Gastrocnemius medialis (tissue), 4 donors: ENCODE results near the gene BGLAP. TPM values are rescaled to one million over a fixed set of nuclear protein-coding genes. Genes with fewer than 3 reads are reported as not detected.

Source experiments
- ATAC-seq, 2 donors: fragments of 150-250 bp; one replicate each; pipeline ENCODE4 v1.9.1; 2016
- DNase-seq, 2 donors: peaks; one replicate each; pipeline ENCODE4 v3.0.0-alpha.2; 2019
- H3K27ac ChIP-seq, 4 donors: fragments of 200-600 bp; sonication (generic); 1 replicate in 1 of 4; 2 replicates in 3 of 4; pipeline ENCODE4 v1.5.1; 2016 to 2018; ENCODE audit warnings: mild to moderate bottlenecking in 2 of 4, moderate library complexity in 1 of 4
- H3K27me3 ChIP-seq, 3 donors: fragments of 200-600 bp; sonication (generic) in 2 of 3; 1 replicate in 1 of 3; 2 replicates in 2 of 3; pipeline versions ENCODE4 v1.5.1 to v1.6.0; 2016 to 2019; ENCODE audit warnings: mild to moderate bottlenecking in 1 of 3, moderate library complexity in 1 of 3
- H3K36me3 ChIP-seq, 2 donors: fragments of 200-600 bp; sonication (generic) in 1 of 2; one replicate each; pipeline ENCODE4 v1.5.1; 2017 to 2018
- H3K4me1 ChIP-seq, 2 donors: fragments of 200-600 bp; sonication (generic) in 1 of 2; one replicate each; pipeline ENCODE4 v1.5.1; 2016 to 2017; ENCODE audit warnings: mild to moderate bottlenecking in 2 of 2
- H3K4me3 ChIP-seq, 4 donors: fragments of 200-600 bp; sonication (generic) in 3 of 4; 1 replicate in 1 of 4; 2 replicates in 3 of 4; pipeline ENCODE4 v1.5.1; 2016 to 2019; ENCODE audit warnings: mild to moderate bottlenecking in 2 of 4
- H3K9me3 ChIP-seq, 3 donors: fragments of 200-600 bp; sonication (generic) in 2 of 3; 1 replicate in 1 of 3; 2 replicates in 2 of 3; pipeline ENCODE4 v1.5.1; 2016 to 2019
- CTCF ChIP-seq, 5 experiments: fragments of 450-650 bp in 3 of 5; fragments of 200-600 bp in 2 of 5; sonication (generic) in 2 of 5; IDR thresholded peaks in 4 of 5; conservative IDR thresholded peaks in 1 of 5; 1 replicate in 4 of 5; 2 replicates in 1 of 5; pipeline ENCODE4 v1.5.1; 2016 to 2019; ENCODE audit warnings: antibody characterized with exemption in 5 of 5, mild to moderate bottlenecking in 3 of 5, moderate library complexity in 3 of 5
- POLR2A ChIP-seq, 2 donors: fragments of 450-650 bp; IDR thresholded peaks; one replicate each; pipeline ENCODE4 v1.6.1; 2017; ENCODE audit warnings: antibody characterized with exemption in 2 of 2, mild to moderate bottlenecking in 2 of 2, moderate library complexity in 2 of 2
- in situ Hi-C, 4 donors: fragments of 200-750 bp; cut with MboI; loops; one replicate each; pipeline versions ENCODE4 v1.15.0 to v1.8.0; 2017; ENCODE audit warnings: low sequenced_read_pairs in 4 of 4
- intact Hi-C: fragments of 100-400 bp; cut with DNase I; formaldehyde crosslinking; loops from one replicate; pipeline ENCODE4 v1.15.1; 2023; ENCODE audit warnings: low total_unique reads
- total RNA-seq, 4 donors: library from RNA; depleted of rRNA; stranded (reverse); fragments of >200 nt; gene quantifications; one replicate each; pipeline versions ENCODE4 v1.1.0 to v1.2.3, GENCODE V29; 2016

BGLAP gene
- total RNA-seq, 4 donors from 2014 or later = not detected

GRCh38 chr1:156232201-156232894 is 9.6 kb upstream of the BGLAP start:
- Histone ChIP-seq H3K27me3 (no peaks in the 10 kb centered on the region), H3K9me3 (no peaks in the 10 kb centered on the region), H3K27ac (no peak overlapping the region), H3K4me1 (no peaks in the 10 kb centered on the region), H3K36me3 (peaks cover 0 to 37% of the 10 kb centered on the region in 2 donors), H3K4me3 (no peak overlapping the region)
- in situ Hi-C loops = no loop called here
- TF ChIP-seq CTCF (IDR thresholded peaks at IDR 0.05 in 4 of 5, conservative IDR thresholded peaks at IDR 0.05 in 1 of 5) (no peak), POLR2A (IDR thresholded peaks at IDR 0.05) (no peak)
- intact Hi-C loops = no loop called here
- ATAC-seq (peak in 1 of 2 donors; percentile 49), DNase-seq (no peak)

- Histone ChIP-seq H3K4me3 (no peak overlapping the region), H3K36me3 (peaks cover 0 to 49% of the 10 kb centered on the region in 2 donors), H3K27me3 (no peaks in the 10 kb centered on the region), H3K9me3 (no peaks in the 10 kb centered on the region), H3K4me1 (no peaks in the 10 kb centered on the region), H3K27ac (no peak overlapping the region)
- intact Hi-C loops (no loop called here), in situ Hi-C loops (no loop called here)
- no peak for ATAC-seq
- DNase-seq = no peak
- TF ChIP-seq CTCF (IDR thresholded peaks at IDR 0.05 in 4 of 5, conservative IDR thresholded peaks at IDR 0.05 in 1 of 5) (no peak), POLR2A (IDR thresholded peaks at IDR 0.05) (no peak)
Observed at GRCh38 chr1:156233426-156234127, 8.4 kb upstream of the BGLAP start.

GRCh38 chr1:156236164-156236563 is 5.8 kb upstream of the BGLAP start:
- TF ChIP-seq POLR2A (IDR thresholded peaks at IDR 0.05) = no peak
- no peak for TF ChIP-seq CTCF (IDR thresholded peaks at IDR 0.05 in 4 of 5, conservative IDR thresholded peaks at IDR 0.05 in 1 of 5)
- H3K4me3 ChIP-seq = no peak overlapping the region
- no peak for ATAC-seq
- DNase-seq = no peak
- intact Hi-C loops = no loop called here
- H3K36me3 ChIP-seq = peaks cover 0 to 68% of the 10 kb centered on the region in 2 donors
- no peaks in the 10 kb centered on the region for H3K27me3 ChIP-seq
- in situ Hi-C loops = no loop called here
- no peaks in the 10 kb centered on the region for H3K4me1 ChIP-seq
- H3K27ac ChIP-seq = no peak overlapping the region
- no peaks in the 10 kb centered on the region for H3K9me3 ChIP-seq

GRCh38 chr1:156238248-156238647 is 3.7 kb upstream of the BGLAP start:
- intact Hi-C loops (no loop called here), in situ Hi-C loops (no loop called here)
- no peak for TF ChIP-seq CTCF (IDR thresholded peaks at IDR 0.05 in 4 of 5, conservative IDR thresholded peaks at IDR 0.05 in 1 of 5)
- Histone ChIP-seq H3K27me3 (no peaks in the 10 kb centered on the region), H3K36me3 (peaks cover 0 to 68% of the 10 kb centered on the region in 2 donors), H3K27ac (no peak overlapping the region), H3K4me1 (no peaks in the 10 kb centered on the region), H3K9me3 (no peaks in the 10 kb centered on the region), H3K4me3 (no peak overlapping the region)
- DNase-seq (no peak), ATAC-seq (no peak)
